A549 (cell line): ENCODE data around the gene CENPF. TPM values are rescaled to one million over a fixed set of nuclear protein-coding genes. Genes with fewer than 3 reads are reported as not detected.

Experiments used
- ATAC-seq, 2 experiments: fragments of 200-7000 bp in 1 of 2; fragments of >200 bp in 1 of 2; cut with Nextera tagmentation in 1 of 2; cut with Tn5 transposase in 1 of 2; 3 replicates each; pipeline versions ENCODE4 v1.8.0 to v1.9.1; 2018 to 2020; ENCODE audit warnings: mild to moderate bottlenecking in 1 of 2, moderate library complexity in 1 of 2
- CTCF ChIA-PET: fragments of 300-600 bp; sonication (Branson Sonifier 250); formaldehyde crosslinking; extraction: SDS; loops from one replicate; lab custom pipeline; 2021; ENCODE audit warnings: antibody characterized with exemption, inconsistent platforms; lab: Yijun Ruan, JAX
- POLR2A ChIA-PET: fragments of 350-600 bp; formaldehyde crosslinking; extraction: SDS; loops from one replicate; lab custom pipeline; 2021; ENCODE audit warnings: antibody characterized with exemption, inconsistent platforms; lab: Yijun Ruan, JAX
- DNase-seq, 2 experiments: peaks; one replicate each; pipeline versions ENCODE4 v3.0.0 to v3.0.0-alpha.2; 2011 to 2016; ENCODE audit warnings: low read depth in 1 of 2, low spot score in 1 of 2
- FAIRE-seq: peaks from 2 replicates; lab custom pipeline; 2011; peaks lifted over from hg19 to GRCh38; lab: Jason Lieb, UNC
- H3K27ac ChIP-seq, 2 experiments: fragments of >200 bp; sonication (Bioruptor Twin); formaldehyde crosslinking; 3 replicates each; pipeline ENCODE4 v1.5.1; 2016 to 2017
- H3K4me1 ChIP-seq: fragments of >200 bp; sonication (Bioruptor Twin); formaldehyde crosslinking; 3 replicates; pipeline ENCODE4 v1.6.1; 2016
- H3K4me2 ChIP-seq: fragments of >200 bp; sonication (Bioruptor Twin); formaldehyde crosslinking; 3 replicates; pipeline ENCODE4 v1.6.1; 2016
- H3K4me3 ChIP-seq: fragments of >200 bp; sonication (Bioruptor Twin); formaldehyde crosslinking; 3 replicates; pipeline ENCODE4 v1.5.1; 2016
- H3K9me3 ChIP-seq: fragments of >200 bp; sonication (Bioruptor Twin); formaldehyde crosslinking; 3 replicates; pipeline ENCODE4 v1.6.1; 2016
- CEBPB ChIP-seq, 2 experiments: fragments of >200 bp in 1 of 2; sonication (Bioruptor Twin) in 1 of 2; formaldehyde crosslinking in 1 of 2; IDR thresholded peaks; 2 replicates each; pipeline ENCODE4 v1.6.1; 2012 to 2016
- CHD4 ChIP-seq: fragments of 200-600 bp; sonication (generic); IDR thresholded peaks from 2 replicates; pipeline ENCODE4 v1.6.1; 2016; ENCODE audit warnings: antibody characterized with exemption, mild to moderate bottlenecking, borderline replicate concordance
- EP300 ChIP-seq, 2 experiments: fragments of >200 bp; sonication (Bioruptor Twin); formaldehyde crosslinking; IDR thresholded peaks; 2 replicates in 1 of 2; 3 replicates in 1 of 2; pipeline ENCODE4 v1.6.1; 2016 to 2017
- ESRRA ChIP-seq: fragments of 150-350 bp; IDR thresholded peaks from 2 replicates; pipeline ENCODE4 v1.6.1; 2014; ENCODE audit warnings: mild to moderate bottlenecking, low read length, borderline replicate concordance
- FOXS1 ChIP-seq: fragments of 250-450 bp; sonication (Bioruptor Pico); IDR thresholded peaks from 2 replicates; pipeline ENCODE4 v1.5.0; 2020; ENCODE audit warnings: mild to moderate bottlenecking, moderate library complexity
- HOXB13 ChIP-seq: fragments of 250-450 bp; sonication (Bioruptor Pico); IDR thresholded peaks from 2 replicates; pipeline ENCODE4 v1.5.0; 2020; ENCODE audit warnings: low read depth, mild to moderate bottlenecking, moderate library complexity
- HOXB5 ChIP-seq: fragments of 250-450 bp; sonication (Bioruptor Pico); IDR thresholded peaks from 2 replicates; pipeline ENCODE4 v1.5.0; 2020; ENCODE audit warnings: mild to moderate bottlenecking, moderate library complexity
- MAZ ChIP-seq: fragments of 150-350 bp; IDR thresholded peaks from 2 replicates; pipeline ENCODE4 v1.6.1; 2014; ENCODE audit warnings: antibody characterized with exemption, low read depth, low read length, borderline replicate concordance
- PHF8 ChIP-seq: fragments of 200-600 bp; sonication (generic); IDR thresholded peaks from 2 replicates; pipeline ENCODE4 v1.6.1; 2016; ENCODE audit warnings: low read depth, mild to moderate bottlenecking, antibody characterized with exemption, moderate library complexity, borderline replicate concordance
- RCOR1 ChIP-seq: fragments of 150-350 bp; IDR thresholded peaks from 2 replicates; pipeline ENCODE4 v1.6.1; 2014; ENCODE audit warnings: antibody characterized with exemption, low read length, low read depth
- RFX5 ChIP-seq: fragments of 450-650 bp; IDR thresholded peaks from 2 replicates; pipeline ENCODE4 v1.7.1; 2014; ENCODE audit warnings: antibody characterized with exemption, mild to moderate bottlenecking, moderate library complexity
- RNF2 ChIP-seq: fragments of 200-600 bp; sonication (generic); IDR thresholded peaks from 2 replicates; pipeline ENCODE4 v1.6.1; 2016; ENCODE audit warnings: low read depth, mild to moderate bottlenecking, antibody characterized with exemption, moderate library complexity, borderline replicate concordance
- SREBF2 ChIP-seq: fragments of 450-650 bp; IDR thresholded peaks from 2 replicates; pipeline ENCODE4 v1.6.1; 2014; ENCODE audit warnings: mild to moderate bottlenecking, moderate library complexity
- TP53 ChIP-seq: fragments of 250-450 bp; sonication (Bioruptor Pico); IDR thresholded peaks from 2 replicates; pipeline ENCODE4 v1.5.0; 2021; ENCODE audit warnings: mild to moderate bottlenecking, moderate library complexity
- WGBS: methylation state at CpG from one replicate; pipeline ENCODE4 v1.1.6; 2017; ENCODE audit errors: missing lambda C conversion rate; 5-methylcytosine and 5-hydroxymethylcytosine counted together
- polyA plus RNA-seq, 4 experiments: library from polyadenylated mRNA; depleted of rRNA in 3 of 4; stranded (reverse); fragments of >200 nt; fragmentation: RNase III in 1 of 4; extraction: RNeasy Plus Mini Kit Qiagen cat#74134 plus additional on column Dnase treatment in 1 of 4; gene quantifications; 2 replicates in 3 of 4; 3 replicates in 1 of 4; pipeline ENCODE4 v1.2.3, GENCODE V29; 2011 to 2017
- TF ChIP-seq, protein P1 (sequence below): IDR thresholded peaks from 2 replicates; pipeline ENCODE4 v1.6.1; 2012
- TF ChIP-seq, protein P2 (sequence below): fragments of 250-450 bp; sonication (Bioruptor Pico); IDR thresholded peaks from 2 replicates; pipeline ENCODE4 v1.5.0; 2021; ENCODE audit warnings: mild to moderate bottlenecking, moderate library complexity, borderline replicate concordance
- TF ChIP-seq, protein P3 (sequence below): IDR thresholded peaks from 2 replicates; pipeline ENCODE4 v1.6.1; 2012; ENCODE audit warnings: low read depth, borderline replicate concordance
- TF ChIP-seq, protein P4 (sequence below): fragments of >200 bp; sonication (Bioruptor Twin); formaldehyde crosslinking; IDR thresholded peaks from 2 replicates; pipeline ENCODE4 v1.6.1; 2016
- TF ChIP-seq, protein P5 (sequence below): fragments of 200-600 bp; sonication (generic); IDR thresholded peaks from 2 replicates; pipeline ENCODE4 v1.6.1; 2016; ENCODE audit warnings: antibody characterized with exemption, mild to moderate bottlenecking, moderate library complexity

The CENPF gene
- polyA plus RNA-seq, 2 of the 4 experiments (the other 2 are of a cell fraction): 53.0 to 70.6 TPM

DNA sequence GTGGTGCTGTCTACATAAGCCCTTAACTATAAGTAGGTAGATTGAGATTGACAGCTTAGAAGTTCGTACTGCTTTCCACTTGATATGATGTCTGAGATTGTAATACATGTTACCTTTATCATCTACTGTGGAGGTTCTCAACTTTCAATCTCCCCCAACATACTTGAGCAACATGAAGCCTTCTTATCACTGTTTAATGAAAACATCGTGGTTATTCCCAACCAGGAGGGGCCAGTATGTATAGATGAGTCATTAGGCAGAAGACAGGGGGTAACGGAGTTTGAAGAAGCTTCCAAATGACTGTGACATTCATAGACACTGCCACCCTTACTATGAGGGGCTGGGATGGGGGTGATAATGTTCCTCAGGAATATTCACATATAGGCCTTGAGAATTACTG, 36.0 kb downstream of the CENPF start:
- POLR2A ChIA-PET: no interaction called here
- no peak overlapping the region for H3K4me2 ChIP-seq
- DNase-seq: no peak
- no peaks in the 10 kb centered on the region for H3K4me1 ChIP-seq
- CTCF ChIA-PET: interaction anchor here (1.0 to 5.7 kb wide), 16 partner anchors 9 to 888 kb away, joined by 3 to 44 read pairs (median 4); no protein-coding TSS in a partner anchor
- TF ChIP-seq, protein P1, sequence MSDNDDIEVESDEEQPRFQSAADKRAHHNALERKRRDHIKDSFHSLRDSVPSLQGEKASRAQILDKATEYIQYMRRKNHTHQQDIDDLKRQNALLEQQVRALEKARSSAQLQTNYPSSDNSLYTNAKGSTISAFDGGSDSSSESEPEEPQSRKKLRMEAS: no peak
- TF ChIP-seq RCOR1: no peak
- no peak for TF ChIP-seq EP300 (IDR thresholded peaks at IDR 0.05)
- no peak for TF ChIP-seq PHF8
- TF ChIP-seq, protein P2, sequence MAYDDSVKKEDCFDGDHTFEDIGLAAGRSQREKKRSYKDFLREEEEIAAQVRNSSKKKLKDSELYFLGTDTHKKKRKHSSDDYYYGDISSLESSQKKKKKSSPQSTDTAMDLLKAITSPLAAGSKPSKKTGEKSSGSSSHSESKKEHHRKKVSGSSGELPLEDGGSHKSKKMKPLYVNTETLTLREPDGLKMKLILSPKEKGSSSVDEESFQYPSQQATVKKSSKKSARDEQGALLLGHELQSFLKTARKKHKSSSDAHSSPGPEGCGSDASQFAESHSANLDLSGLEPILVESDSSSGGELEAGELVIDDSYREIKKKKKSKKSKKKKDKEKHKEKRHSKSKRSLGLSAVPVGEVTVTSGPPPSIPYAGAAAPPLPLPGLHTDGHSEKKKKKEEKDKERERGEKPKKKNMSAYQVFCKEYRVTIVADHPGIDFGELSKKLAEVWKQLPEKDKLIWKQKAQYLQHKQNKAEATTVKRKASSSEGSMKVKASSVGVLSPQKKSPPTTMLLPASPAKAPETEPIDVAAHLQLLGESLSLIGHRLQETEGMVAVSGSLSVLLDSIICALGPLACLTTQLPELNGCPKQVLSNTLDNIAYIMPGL (CRISPR knock-in tag): no peak
- no peak for TF ChIP-seq RNF2
- no peak for TF ChIP-seq ESRRA
- TF ChIP-seq, protein P3, sequence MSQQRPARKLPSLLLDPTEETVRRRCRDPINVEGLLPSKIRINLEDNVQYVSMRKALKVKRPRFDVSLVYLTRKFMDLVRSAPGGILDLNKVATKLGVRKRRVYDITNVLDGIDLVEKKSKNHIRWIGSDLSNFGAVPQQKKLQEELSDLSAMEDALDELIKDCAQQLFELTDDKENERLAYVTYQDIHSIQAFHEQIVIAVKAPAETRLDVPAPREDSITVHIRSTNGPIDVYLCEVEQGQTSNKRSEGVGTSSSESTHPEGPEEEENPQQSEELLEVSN: no peak
- TF ChIP-seq CEBPB (IDR thresholded peaks at IDR 0.05): no peak
- no peak for TF ChIP-seq HOXB13 (CRISPR knock-in tag)
- TF ChIP-seq, all 56 proteins: peak for 0
- Histone ChIP-seq H3K4me3 (no peak overlapping the region), H3K9me3 (no peaks in the 10 kb centered on the region), H3K27ac (no peak overlapping the region)
- 80% methylated on average over 3 of the region's 3 CpGs for WGBS
- FAIRE-seq: no peak
- ATAC-seq: no peak

DNA sequence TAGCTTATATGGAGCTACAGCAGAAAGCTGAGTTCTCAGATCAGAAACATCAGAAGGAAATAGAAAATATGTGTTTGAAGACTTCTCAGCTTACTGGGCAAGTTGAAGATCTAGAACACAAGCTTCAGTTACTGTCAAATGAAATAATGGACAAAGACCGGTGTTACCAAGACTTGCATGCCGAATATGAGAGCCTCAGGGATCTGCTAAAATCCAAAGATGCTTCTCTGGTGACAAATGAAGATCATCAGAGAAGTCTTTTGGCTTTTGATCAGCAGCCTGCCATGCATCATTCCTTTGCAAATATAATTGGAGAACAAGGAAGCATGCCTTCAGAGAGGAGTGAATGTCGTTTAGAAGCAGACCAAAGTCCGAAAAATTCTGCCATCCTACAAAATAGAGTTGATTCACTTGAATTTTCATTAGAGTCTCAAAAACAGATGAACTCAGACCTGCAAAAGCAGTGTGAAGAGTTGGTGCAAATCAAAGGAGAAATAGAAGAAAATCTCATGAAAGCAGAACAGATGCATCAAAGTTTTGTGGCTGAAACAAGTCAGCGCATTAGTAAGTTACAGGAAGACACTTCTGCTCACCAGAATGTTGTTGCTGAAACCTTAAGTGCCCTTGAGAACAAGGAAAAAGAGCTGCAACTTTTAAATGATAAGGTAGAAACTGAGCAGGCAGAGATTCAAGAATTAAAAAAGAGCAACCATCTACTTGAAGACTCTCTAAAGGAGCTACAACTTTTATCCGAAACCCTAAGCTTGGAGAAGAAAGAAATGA, 37.6 kb downstream of the CENPF start:
- POLR2A ChIA-PET: no interaction called here
- WGBS: 91% methylated on average over 6 of the region's 6 CpGs
- no peak for FAIRE-seq

More for the DNA sequence above, 37.6 kb downstream of the CENPF start:
- TF ChIP-seq TP53 (no peak), MAZ (no peak), RFX5 (no peak), SREBF2 (no peak), ESRRA (no peak), CHD4 (no peak), FOXS1 (CRISPR knock-in tag) (no peak), HOXB5 (no peak)
- TF ChIP-seq, protein P3: no peak
- TF ChIP-seq, protein P4, sequence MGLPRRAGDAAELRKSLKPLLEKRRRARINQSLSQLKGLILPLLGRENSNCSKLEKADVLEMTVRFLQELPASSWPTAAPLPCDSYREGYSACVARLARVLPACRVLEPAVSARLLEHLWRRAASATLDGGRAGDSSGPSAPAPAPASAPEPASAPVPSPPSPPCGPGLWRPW: no peak
- TF ChIP-seq, protein P1: no peak
- TF ChIP-seq, protein P5, sequence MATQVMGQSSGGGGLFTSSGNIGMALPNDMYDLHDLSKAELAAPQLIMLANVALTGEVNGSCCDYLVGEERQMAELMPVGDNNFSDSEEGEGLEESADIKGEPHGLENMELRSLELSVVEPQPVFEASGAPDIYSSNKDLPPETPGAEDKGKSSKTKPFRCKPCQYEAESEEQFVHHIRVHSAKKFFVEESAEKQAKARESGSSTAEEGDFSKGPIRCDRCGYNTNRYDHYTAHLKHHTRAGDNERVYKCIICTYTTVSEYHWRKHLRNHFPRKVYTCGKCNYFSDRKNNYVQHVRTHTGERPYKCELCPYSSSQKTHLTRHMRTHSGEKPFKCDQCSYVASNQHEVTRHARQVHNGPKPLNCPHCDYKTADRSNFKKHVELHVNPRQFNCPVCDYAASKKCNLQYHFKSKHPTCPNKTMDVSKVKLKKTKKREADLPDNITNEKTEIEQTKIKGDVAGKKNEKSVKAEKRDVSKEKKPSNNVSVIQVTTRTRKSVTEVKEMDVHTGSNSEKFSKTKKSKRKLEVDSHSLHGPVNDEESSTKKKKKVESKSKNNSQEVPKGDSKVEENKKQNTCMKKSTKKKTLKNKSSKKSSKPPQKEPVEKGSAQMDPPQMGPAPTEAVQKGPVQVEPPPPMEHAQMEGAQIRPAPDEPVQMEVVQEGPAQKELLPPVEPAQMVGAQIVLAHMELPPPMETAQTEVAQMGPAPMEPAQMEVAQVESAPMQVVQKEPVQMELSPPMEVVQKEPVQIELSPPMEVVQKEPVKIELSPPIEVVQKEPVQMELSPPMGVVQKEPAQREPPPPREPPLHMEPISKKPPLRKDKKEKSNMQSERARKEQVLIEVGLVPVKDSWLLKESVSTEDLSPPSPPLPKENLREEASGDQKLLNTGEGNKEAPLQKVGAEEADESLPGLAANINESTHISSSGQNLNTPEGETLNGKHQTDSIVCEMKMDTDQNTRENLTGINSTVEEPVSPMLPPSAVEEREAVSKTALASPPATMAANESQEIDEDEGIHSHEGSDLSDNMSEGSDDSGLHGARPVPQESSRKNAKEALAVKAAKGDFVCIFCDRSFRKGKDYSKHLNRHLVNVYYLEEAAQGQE: no peak
- no peak for DNase-seq
- no peak overlapping the region for H3K27ac ChIP-seq
- no peaks in the 10 kb centered on the region for H3K4me1 ChIP-seq
- no peak overlapping the region for H3K4me3 ChIP-seq
- no peak overlapping the region for H3K4me2 ChIP-seq
- H3K9me3 ChIP-seq: no peaks in the 10 kb centered on the region
- ATAC-seq: no peak
- CTCF ChIA-PET: interaction anchor here (1.3 to 5.7 kb wide), 4 partner anchors 12 to 506 kb away, joined by 3 to 41 read pairs (median 6); no protein-coding TSS in a partner anchor
